Measurements from ENCODE around the gene CKS2.
A peak's percentile ranks its signal among the peaks of the same experiment; 100 is the strongest.
"Not testable (repeated sequence)": the region's sequence is repeated elsewhere in the genome, so short reads cannot be mapped to it uniquely, and the experiment has no call there.

CKS2 gene

DNA sequence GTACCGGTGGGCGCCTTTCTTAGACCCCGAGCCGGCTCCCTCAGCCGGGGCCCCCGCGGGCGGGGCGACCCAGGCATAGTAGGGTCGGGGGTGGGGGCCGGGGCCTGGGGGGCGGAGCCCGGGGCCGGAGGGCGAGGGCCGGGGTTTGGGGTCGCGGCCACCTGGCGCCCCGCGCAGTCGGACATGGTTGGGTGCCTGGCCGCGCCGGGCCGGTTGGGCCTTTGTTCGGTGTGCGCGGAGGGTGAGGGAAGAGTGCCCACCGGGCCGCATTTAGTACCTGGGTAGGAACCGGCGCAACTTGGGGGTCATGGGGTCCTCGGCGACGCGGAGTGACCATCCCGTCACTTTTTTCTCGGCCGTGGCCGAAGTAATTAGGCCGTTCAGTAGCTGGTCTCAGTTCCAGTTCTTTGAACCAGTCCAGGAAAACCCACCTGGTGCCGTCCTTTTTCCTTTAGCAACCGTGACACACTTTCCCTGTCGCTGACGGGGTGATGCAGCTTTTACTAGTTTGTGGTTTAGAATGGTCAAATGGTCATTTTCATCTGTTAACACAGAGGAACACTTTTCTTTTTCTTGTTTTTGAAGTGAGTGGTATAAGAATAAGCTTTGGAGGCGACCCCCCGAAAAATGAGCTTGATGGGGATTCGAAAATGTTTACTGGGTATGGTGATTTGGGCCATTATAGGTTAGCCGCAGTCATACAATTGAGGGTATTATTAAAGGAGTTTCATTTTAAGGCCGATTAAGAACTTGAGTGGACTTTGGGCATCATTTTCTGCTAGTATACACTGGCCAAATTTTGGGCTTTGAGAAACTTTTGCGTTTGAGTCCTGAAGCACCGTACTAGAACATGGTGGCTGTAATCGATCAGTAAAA is 589 bp downstream of the CKS2 start:
- ATAC-seq, result peak; percentile 4
- DNase-seq, result no peak

DNA sequence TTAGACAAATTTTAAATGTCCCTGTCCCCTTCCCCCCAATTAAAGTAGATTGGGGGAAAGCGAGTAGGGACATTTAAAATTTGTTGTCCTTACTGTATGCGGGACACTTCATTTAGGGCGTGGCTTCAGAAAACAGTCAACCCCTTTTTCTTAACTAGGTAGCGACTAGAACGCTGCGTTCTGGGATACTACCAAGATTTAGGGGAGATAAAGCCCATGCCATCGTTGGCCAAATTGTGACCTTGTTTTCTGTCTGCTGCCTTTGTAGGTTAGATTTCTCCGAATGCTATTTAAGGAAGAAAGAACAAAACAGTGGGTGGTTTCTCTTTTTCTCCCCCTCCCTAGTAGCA is 1.2 kb downstream of the CKS2 start:
- ATAC-seq, result no peak
- DNase-seq, result no peak

- no peak for ATAC-seq
- no peak for DNase-seq
Observed at GRCh38 chr9:89313842-89314241, 2.8 kb downstream of the CKS2 start.

- ATAC-seq (no peak), DNase-seq (no peak)
Observed at GRCh38 chr9:89314955-89315354, 4.0 kb downstream of the CKS2 start.

DNA sequence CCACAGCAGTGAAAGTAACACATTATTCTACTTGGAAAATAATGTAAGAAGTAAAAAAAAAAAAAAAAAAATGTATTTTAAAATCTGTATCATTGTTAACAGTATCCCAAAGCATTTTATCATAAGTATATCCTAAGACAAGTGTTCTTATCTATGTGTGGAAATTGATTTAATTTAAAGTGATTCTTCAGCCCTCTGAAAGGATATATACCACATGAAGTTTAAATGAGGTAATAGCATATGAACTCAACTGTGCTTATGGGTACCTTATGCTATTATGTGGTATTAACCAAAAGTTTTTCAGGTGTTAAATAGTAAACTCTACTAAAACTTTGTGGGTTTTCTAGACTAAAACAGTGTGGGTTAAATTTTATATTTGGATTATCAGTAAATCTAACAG is 4.5 kb downstream of the CKS2 start:
- DNase-seq (no peak), ATAC-seq (no peak)

GRCh38 chr9:89317282-89317681 is 6.3 kb downstream of the CKS2 start:
- DNase-seq, result no peak
- ATAC-seq, result no peak

DNA sequence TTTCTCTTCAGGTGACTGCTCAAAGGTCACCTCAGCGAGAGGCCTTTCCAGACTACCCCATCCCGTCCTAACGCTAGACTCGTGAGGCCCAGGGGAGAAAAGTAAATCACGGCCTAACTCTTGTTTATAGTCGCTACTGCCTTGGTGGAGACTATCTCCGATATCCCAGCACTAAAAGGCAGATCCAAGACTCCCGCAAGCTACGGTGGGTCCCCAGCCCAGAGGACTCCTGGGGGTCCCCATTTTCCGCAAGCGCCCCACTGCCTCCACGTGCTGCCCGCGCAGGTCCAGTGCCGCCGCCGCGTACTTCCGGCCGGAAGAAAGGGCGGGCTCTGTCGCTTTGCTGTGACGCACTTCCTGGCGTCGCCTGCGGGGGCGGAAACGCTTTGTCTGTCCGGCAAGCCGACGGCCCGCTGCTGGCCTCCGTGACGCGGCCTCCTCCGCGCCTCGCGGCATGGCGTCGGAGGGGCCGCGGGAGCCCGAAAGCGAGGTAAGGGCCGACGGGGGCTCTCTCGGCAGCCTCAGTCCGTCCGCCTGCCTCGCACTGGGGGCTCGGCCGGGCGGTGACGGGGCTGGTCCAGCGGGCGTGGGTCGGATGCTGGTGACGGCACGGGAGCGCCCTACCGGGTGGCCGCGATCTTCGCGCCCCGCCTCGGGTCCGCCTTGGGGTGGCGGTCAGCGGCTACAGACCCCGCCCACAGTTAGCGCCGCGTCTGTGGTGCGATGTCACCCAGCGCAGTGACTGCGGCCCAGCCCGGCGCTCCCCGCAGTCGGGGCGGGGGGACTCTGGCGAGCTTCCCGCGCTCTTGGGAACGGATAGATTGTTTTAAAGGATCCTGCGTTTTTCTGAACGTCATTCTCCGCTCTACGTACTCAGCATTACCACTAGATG is 7.4 kb downstream of the CKS2 start, which contains the start of gene SECISBP2:
Gene SECISBP2 (plus strand): TSS at position 378 of the 892 bp plus-strand sequence. CDS start 77 bp downstream, at position 455.
- peak; percentile 91 for ATAC-seq

DNA sequence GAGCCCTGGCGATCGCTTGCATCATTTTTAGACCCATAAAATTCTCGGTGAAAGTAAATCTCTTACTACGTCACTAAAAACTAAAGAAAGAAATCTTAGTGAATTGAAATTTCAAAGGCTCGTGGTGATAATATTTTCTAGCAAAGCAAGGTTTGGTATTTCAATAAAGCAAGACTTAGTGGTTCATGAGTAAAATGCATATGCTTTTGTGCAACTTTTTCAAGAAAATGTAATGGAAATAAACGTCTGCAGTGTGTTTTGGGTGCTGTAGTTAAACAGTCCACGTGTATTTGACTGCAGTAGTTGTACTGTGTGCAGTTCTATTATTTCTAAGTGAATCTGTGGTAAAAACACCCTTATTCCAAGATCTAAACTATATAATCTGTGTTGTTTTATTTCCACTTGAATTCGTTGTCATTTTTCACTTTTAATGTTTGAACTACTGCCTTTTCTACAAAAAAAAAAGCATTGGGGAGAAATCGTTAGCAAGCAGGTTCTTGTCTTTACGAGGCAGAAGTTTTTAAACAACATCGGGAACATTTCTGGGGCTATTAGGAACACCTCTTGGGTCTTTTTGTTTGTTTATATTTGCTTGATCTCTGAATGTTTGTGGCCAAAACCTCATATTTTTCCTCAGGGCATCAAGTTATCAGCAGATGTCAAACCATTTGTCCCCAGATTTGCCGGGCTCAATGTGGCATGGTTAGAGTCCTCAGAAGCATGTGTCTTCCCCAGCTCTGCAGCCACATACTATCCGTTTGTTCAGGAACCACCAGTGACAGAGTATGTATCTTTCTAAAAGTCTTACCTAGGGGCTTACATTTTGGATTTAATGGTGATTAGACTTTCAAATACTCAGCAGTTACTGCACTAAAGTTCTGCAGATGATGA is 8.3 kb downstream of the CKS2 start:
- DNase-seq (no peak), ATAC-seq (no peak)

More for the DNA sequence above, 7.4 kb downstream of the CKS2 start, which contains the start of gene SECISBP2:
- peak; percentile 97 for DNase-seq

- no peak for ATAC-seq
- no peak for DNase-seq
Observed at GRCh38 chr9:89323390-89323789, 12.4 kb downstream of the CKS2 start.

GRCh38 chr9:89325733-89326132 is 14.7 kb downstream of the CKS2 start:
- DNase-seq (no peak), ATAC-seq (no peak)

DNA sequence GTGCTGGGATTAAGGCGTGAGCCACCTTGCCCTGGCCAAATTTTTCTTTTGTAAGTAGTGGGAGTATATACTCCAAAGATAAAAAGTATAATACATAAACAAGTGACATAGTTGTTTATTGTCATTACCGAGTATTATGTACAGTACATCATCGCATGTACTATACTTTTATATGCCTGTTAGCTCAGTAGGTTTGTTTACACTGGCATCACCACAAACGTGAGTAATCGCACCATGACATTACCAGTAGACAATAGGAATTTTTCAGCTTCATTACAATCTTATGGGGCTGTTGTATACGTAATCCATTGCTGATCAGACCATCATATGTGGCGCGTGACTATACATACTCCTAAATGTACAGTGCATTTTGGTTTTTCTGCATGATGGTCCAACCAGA is 17.1 kb downstream of the CKS2 start:
- ATAC-seq, result no peak
- DNase-seq, result no peak

- DNase-seq (no peak), ATAC-seq (no peak)
Observed at GRCh38 chr9:89329917-89330316, 18.9 kb downstream of the CKS2 start.

- ATAC-seq, result no peak
Observed at GRCh38 chr9:89330513-89330912, 19.5 kb downstream of the CKS2 start.

DNA sequence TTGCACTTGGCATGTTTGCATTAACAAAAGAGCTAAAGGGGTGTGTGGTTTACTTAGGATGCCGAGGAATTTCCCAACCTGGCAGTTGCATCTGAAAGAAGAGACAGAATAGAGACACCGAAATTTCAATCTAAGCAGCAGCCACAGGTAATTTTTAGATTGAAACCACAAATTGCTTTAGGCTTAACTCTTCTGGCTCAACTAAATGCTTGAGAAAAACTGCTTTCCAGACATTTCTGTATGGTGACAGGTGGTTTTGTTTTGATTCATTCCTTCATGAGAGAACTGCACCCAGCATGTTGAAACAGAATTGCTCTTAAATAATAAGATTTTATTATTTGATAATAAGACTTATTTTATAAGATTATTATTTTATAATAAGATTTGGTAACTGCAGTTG is 28.8 kb downstream of the CKS2 start:
- ATAC-seq (no peak), DNase-seq (no peak)

More at GRCh38 chr9:89330513-89330912, 19.5 kb downstream of the CKS2 start:
- no peak for DNase-seq

DNA sequence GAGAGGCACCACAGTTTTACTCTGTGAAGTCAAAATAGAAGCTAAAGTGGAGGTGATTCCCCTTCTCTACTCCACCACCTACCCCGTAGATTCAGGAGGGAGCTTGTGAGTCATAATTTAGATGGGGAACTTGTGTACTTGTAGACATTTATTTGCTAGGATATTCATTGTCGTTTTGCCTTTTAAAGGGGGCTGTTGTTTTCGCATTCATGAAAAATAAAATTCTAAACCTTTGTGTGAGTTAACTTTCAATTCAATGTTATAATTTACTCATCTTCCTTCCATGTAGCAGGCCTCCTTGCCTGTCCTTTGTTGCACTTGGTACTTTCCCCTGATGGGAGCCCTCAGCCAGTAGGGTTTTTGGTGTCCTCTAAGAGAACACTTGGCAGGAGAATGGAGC is 29.3 kb downstream of the CKS2 start:
- no peak for DNase-seq

GRCh38 chr9:89342213-89342612 is 31.2 kb downstream of the CKS2 start:
- ATAC-seq (no peak), DNase-seq (no peak)

More for the DNA sequence above, 29.3 kb downstream of the CKS2 start:
- peak; percentile 94 for ATAC-seq

GRCh38 chr9:89342948-89343347 is 32.0 kb downstream of the CKS2 start:
- no peak for ATAC-seq
- no peak for DNase-seq

DNA sequence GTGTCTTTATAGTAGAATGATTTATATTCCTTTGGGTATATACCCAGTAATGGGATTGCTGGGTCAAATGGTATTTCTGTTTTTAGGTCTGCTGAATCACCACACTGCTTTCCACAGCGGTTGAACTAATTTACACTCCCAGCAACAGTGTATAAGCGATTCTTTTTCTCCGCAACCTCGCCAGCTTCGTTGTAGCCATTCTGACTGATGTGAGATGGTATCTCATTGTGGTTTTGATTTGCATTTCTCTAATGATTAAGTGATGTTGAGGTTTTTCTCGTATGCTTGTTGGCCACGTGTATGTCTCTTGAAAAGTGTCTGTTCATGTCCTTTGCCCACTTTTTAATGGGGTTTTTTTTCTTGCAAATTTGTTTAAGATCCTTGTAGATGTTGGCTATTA is 32.8 kb downstream of the CKS2 start:
- ATAC-seq, DNase-seq: not testable (repeated sequence)

DNA sequence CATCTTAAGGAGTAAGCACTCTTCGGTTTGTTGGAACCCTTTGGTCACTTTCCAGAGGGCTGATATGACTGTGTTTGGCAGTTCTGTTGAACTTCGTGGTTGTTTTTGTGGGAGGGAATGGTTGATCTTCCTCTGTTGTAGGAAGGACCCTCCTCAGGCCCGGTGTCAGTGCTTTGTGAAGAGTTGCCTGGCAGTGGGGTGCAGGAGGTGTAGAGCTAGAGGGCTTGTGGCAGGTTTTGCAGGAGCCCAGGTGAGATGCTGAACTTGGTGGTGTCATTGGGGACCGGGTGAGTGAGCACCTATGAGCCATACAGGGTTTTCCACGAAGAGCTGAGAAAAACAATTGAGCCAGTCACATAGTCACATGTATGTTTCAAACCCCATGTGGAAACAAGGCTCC is 34.5 kb downstream of the CKS2 start:
- DNase-seq (no peak), ATAC-seq (no peak)

GRCh38 chr9:89346696-89347095 is 35.7 kb downstream of the CKS2 start:
- no peak for DNase-seq
- no peak for ATAC-seq

DNA sequence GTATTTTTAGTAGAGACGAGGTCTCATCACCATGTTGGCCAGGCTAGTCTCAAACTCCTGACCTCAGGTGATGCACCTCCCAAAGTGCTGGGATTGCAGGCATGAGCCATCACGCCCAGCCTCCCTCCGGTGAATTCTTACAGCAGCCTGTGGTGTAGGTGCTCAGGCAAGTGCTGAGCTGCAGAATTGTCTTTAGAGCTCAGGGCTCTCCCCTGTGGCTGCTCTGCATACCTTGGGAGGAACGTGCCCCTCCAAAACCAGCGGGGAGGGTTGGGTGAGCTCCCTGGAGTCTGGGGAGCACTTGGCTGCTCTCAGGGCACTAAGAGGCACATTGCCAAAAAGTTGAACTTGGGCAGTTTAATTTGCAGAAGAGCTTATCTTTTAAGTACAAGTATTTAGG is 36.7 kb downstream of the CKS2 start:
- ATAC-seq (no peak), DNase-seq (no peak)

DNA sequence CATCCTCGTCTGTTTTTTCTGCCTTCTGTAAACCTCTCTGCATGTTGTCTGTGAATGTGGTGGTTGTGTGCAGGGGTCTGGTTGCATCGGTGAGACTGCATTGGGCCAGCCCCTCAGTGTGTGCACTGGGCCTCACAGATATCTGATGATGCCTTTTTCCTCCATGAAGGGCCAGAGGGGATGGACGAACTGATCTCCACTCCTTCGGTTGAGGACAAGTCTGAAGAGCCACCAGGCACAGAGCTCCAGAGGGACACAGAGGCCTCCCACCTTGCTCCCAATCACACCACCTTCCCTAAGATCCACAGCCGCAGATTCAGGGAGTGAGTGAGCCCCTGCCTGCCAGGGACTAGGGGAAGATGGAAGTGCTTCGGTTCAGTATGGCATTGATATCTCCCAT is 38.6 kb downstream of the CKS2 start:
- ATAC-seq, result no peak
- no peak for DNase-seq

Measured in stimulated activated naive CD8-positive, alpha-beta T cell treated with anti-CD3 and anti-CD28 coated beads, Interleukin-15, Interleukin-2, amounts not matched to agents 100 U/mL and 50 U/mL, for 24 hours (primary cell).